GM19025 (cell line): Measurements from ENCODE around the gene ZDHHC13.

Source experiments
- ATAC-seq: cut with Tn5 transposase; IDR thresholded peaks from one replicate; pipeline ENCODE4 v1.9.1; 2021; ENCODE audit warnings: mild to moderate bottlenecking, low read depth, moderate library complexity; ENCODE audit not compliant: unreplicated experiment

ZDHHC13 gene, protein sequence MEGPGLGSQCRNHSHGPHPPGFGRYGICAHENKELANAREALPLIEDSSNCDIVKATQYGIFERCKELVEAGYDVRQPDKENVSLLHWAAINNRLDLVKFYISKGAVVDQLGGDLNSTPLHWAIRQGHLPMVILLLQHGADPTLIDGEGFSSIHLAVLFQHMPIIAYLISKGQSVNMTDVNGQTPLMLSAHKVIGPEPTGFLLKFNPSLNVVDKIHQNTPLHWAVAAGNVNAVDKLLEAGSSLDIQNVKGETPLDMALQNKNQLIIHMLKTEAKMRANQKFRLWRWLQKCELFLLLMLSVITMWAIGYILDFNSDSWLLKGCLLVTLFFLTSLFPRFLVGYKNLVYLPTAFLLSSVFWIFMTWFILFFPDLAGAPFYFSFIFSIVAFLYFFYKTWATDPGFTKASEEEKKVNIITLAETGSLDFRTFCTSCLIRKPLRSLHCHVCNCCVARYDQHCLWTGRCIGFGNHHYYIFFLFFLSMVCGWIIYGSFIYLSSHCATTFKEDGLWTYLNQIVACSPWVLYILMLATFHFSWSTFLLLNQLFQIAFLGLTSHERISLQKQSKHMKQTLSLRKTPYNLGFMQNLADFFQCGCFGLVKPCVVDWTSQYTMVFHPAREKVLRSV

DNA sequence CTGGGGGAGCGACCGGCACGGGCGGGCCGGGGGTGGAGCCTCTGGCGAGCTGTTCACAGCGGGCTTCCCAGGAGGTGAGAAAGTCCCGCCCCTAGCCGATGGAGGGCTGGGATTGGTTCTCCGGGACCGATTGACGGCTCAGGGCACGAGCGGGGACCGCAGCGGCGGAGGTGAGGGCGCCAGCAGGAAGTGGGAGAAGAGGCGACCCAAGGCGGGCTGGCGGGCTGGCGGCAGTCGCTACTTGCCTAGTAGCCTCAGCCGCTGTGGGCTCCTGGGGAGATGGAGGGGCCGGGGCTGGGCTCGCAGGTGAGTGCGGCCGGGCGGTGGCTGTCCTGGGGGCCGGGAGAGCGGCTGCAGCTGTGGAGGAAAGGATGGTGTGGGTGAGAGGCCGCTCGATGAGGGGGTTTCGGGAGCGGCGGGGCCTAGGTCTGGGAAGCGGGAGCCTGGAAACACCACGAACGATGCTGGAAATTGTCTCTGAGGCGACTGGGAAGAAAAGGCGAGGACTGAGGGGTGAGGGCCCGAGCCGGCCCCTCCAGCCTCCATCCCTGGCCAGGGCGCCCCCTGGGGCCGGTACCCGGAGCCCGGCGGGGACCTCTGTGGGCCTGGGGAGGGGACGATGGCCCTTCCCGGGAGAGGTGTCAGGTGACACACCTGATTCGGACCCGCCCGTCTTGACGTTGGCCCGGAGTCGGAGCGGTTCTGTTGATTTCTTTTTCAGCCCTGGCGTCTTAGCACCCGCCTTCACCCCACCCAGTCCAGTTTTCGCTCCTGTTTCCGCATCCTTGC lies at the start of gene ZDHHC13:
ZDHHC13 (plus strand) TSS at position 198 of the 789 bp plus-strand sequence; CDS start at position 280, 82 bp downstream.
- ATAC-seq: peak; percentile 99

DNA sequence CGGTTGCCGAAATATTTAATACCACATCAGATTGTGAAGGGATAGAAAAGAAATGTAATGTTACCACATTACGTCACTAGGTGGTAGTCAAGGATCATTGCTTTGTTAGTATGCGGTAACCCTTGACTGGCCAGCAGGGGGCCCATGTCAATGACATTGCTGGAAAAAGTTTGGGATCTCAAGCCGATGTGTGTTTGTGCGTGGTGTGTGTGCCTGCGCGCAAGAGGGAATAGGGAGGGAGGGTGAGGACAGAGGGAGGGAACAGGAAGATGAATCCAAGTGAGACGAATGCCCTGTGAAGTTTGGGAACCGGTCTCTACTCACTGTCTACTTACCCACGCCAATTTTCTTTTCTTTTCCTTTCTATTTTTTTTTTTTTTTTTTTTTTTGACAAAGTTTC lies 45.7 kb upstream of the ZDHHC13 start:
- ATAC-seq: peak; percentile 72

DNA sequence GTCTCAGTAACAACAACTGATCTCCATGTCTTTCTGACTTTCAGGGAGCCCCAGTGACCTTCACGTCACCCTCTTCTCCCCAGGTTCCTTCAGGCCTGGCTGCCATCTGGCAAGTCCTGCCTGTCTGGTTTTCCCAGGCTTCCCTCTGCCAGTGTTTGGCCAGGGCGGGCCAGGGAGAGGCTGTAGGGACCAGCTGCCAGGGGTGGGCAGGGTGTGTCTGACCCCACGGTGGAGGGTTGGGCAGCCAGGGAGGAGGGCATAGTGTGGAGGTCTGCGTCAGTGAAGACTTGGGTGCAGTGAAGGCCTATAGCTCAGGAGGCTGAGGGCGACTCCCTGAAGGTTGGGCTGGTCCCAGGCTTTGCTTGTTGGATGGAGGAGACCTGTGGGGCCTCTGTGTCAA lies 44.5 kb upstream of the ZDHHC13 start:
- no peak for ATAC-seq

DNA sequence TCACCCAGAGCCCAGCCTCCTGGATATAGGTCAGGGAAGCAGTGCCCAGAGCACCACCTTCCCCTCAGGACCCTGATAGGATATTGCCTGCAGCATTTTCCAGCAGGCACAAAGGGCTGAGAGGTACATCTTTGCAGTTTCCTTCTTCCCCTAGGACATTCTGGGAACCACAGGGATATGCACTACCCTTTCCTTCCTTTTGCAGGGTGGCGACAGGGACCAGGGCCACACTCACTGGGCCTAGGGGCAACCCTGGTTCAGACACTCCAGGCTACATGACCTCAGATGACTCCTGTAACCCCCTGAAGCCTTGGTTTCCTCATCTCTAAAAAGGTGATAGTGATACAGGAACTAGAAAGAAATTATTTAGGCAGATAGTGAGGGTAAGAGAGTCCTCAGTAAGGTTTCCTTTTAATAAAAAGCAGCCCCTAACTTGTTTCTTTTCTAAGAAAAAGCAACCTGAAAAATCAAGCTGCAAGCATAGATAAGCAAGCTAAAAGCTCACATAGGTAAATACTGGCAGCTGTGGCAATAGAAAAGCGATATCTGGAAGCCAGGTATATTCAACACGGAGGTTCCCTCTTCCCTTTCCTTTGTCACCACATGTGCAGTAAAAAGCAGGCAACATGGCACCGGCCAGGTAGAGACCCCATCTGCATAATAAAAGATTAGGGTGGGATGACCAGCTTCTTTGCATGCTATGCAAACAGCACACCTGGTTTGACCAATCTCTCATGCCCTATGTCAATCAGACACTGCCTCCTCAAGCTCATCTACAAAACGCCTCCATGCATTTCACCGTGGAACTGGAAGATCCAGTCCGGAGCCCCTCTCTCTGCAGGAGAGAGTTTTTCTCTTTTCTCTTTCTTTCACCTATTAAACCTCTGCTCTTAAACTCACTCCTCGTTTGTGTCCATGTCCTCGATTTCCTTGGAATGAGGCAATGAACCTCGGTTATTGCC lies 43.2 kb upstream of the ZDHHC13 start:
- no peak for ATAC-seq

DNA sequence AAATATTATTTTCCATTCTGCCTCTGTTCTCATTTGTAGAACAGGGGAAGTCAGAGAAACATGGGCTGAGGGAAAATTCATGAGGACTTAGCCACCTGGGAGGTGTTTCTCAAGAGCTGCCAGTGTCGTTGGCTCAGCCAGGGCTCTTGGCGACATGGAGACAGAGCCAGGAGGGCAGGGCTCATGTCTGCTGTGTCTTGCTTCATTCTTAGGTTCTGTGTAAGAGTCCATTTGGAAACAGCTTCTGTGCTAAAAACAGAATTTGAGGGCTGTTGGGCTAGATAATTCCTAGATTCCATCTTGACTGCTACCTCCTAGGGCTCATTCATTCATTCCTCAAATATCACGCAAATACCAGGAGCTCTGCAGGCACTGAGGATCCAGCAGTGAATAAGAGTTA lies 41.3 kb upstream of the ZDHHC13 start:
- no peak for ATAC-seq

DNA sequence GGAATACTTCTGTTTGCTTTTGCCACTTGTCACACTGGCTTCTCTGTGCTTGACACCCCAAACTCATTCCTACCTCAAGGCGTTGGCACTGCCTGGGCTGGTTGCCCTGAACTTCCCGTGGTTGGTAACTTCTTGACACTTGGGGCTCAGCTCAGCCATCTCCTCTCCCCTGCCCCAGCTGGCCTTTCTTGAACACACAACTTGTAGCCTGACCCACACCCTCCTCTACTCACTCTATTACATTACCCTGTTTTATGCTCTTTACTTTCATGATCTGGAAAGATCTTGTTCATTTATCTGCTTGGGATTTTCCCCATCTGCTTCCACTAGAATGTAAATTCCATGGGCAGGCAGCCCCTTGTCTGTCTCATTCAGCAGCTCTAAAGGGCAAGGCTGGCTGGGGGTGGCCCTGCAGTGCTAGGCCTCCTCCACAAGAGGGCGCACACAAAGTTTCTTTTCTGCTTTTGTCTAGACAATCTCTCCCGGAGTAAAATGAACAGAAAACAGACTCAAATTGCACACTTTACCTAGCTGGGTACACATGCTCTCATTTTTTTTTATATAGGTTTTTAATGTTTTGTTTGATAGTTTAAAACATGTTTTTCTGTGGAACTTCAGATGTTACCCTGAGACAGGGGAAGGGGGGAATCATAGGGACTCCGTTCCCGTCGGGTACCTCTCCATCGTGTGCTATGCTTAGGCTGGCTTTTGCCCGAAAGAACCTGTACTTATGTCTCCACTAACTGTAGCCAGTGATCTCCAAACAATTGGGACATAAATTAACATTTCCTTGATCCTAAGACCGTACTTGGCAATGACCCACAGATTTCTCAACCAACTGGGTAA lies 40.0 kb upstream of the ZDHHC13 start:
- ATAC-seq: no peak

DNA sequence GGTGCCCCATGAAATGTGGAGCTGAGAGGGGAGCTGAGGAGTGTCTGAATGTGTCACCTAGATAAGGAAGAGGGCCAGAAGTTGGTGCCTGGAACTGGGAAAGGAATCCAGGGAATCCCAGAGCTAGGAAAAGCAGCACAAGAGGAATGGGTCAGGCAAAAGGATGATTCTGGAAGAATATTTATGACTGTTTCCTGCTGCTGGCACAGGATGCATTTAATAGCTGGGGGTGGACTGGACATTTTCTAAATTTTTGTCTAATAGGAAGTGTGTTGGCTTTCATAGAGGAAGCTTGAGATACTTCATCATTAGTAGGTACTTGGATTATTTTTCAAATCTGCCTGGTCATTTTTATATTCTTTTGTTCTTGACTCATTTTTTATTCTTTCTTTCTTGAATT lies 39.0 kb upstream of the ZDHHC13 start:
- no peak for ATAC-seq

DNA sequence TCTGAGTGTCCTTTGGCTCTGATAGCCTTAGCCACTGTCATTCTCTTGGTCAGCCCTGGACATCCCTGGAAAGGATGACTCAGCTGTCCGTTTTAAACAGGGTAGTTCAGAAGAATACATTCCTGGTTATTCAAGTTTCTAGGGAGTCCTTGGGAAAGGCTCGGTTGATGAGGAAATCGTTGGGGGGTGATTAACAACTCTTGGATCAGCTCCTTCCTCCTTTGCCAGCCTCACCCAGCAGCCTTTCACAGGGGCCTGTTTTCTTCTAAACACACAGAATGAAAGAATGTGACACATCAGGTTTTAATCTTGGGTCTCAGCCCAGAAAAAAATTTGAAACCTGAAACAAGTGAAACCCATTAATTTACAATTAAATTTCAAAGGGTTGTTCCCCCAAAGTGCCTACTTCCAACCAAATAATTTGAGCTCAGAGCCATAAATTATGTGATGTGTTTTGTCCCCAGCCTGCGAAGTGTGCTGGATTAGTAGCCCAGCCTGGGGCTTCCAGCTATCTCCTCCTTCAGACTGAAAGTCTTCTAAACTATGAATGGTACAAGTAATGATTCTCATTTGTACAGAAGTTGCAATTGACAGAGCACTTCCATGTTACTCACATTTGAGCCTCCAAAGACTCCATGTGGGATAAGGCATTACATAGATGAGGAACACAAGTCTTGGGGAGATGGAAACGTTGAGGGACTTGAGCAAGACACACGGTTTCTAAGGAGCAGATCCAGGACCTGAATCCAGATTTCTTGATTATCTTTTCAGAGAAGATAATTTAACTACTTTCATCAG lies 37.1 kb upstream of the ZDHHC13 start:
- no peak for ATAC-seq

DNA sequence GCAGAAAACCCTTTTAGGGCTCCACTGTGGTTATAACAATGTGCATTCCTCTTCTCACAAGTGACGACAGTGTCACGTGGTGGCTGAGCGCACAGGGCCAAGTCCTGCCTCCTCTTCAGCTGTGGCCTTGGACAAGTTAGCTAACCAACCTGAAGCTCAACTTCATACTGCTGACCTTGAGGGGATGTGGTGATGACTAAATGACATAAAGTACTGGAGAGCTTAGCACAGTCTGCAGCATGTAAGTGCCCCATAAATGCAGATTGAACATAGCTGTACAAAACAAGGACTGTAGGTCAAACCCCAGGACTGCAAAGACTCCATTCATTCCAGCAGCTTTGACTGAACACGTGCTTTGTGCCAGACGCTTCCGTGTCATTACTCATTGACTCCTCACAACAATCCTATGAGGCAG lies 36.4 kb upstream of the ZDHHC13 start:
- no peak for ATAC-seq

DNA sequence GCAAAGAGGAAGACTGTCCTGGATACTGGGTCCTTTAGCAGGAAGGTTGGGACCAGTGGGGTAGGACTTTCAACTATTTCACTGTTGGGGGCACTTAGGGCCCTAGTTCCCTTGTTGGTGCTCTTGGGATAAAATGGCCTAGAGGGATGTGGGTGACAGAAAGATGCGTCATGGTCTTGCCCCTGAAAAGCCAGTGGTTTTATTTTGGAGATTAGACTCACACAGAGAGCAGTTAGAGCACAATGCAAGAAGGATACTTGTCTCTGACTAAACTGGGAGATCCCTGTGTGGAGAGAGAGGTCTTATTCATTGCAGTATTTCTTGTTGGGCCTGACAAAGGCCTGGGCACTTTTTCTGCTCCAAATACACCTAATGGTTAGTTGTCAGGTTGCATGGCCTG lies 33.8 kb upstream of the ZDHHC13 start:
- ATAC-seq: no peak

DNA sequence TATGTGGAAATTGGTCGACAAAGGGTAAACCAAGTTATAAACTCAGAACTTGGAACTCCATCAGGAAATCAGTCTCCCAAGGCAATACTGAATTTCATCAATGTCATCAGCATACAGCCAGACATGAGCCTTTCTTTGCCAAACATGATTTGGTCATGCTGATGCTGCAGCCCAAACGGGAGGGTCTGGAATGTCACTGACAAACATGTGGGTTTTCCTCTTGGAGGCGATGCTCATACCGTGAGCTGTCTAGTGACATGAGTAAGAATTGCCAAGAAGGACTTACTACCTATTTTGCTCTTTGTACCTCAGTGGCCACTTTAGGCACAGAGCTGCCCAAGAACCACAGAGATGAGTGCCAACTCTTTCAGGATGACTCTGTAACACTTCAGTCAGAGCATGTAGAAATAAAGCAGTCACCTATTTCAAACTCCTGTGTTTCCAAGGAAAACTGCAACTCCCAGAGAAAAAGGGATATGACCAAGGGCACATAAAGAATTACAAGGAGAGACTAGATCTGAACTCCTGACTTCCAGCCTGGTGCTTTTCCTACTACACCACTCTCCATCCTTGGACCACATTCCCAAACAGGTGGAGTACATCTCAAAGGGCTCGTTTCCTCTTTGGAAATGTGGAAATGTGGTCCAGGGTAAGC lies 32.2 kb upstream of the ZDHHC13 start:
- ATAC-seq: no peak

DNA sequence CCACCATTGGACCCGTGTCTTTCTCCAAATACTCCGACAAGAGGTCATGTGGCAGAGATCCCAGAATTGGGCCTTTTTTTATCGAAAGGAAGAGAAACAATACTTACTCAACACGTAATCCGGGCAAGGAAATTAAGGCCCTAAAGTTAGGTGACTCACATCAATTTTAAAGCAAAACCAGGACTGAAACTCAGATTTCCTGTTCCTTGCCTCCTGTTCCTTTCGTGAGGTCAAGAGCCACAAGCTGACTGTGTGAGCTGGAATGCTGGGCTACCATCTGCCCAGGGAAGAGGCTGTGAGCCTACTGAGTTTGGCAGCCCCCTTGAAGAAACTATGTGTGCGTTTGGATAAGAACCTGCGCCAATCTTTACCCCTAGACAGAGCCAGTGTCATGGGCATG lies 29.3 kb upstream of the ZDHHC13 start:
- ATAC-seq: no peak

DNA sequence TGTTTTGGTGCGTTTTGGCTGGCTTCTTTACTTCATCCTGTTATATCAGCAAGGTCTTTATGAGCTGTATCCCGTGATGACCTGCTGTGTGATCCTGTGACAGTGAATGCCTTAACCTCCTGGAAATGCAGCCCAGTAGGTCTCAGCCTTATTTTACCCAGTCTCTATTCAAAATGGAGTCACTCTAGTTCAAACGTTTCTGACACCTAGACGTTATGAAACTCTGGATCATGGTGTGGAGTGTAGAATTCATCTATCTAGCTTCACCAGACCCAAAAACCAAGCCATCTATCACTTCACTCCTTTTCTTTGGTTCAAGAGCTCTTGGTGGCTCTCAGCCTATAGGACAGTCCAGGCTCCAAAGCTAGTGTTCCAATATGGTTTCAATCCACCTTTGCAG lies 28.2 kb upstream of the ZDHHC13 start:
- no peak for ATAC-seq

DNA sequence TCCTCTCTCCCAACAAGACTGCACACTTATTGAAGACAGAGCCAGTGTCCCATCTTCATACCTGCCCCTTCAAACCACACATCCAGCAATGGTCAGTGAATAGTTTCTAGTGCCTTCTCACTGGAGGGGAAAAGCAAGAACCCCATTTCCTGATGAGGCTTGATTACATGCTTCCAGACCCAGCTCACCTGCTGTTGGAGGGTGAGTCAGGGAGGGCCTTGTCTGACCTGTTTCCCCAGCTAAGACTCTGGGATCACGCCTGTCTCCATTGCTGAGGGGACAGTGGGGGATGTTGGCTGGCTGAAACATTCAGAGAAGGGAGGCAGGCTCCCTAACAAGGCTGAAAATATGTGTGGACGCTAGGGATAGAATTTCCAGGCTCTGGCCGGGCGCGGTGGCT lies 27.5 kb upstream of the ZDHHC13 start:
- no peak for ATAC-seq

DNA sequence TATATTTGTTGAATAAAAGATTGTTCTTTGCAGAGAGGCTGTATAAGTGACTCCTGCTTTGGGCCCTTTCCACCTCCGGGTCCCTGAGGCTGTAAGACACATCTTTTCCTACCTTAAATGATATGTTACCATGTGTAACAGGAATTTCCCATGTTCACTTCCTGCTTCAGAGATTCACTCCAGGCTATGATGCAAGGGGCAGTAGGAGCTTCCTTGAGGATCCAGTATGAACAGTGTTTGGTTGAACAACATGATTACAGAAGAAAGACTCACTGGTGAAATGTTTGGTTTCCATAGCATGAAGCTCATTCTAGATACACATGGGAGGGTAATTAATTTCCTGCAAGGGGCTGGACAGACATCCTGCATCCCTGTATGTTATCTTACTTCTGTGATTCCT lies 25.6 kb upstream of the ZDHHC13 start:
- ATAC-seq: no peak

DNA sequence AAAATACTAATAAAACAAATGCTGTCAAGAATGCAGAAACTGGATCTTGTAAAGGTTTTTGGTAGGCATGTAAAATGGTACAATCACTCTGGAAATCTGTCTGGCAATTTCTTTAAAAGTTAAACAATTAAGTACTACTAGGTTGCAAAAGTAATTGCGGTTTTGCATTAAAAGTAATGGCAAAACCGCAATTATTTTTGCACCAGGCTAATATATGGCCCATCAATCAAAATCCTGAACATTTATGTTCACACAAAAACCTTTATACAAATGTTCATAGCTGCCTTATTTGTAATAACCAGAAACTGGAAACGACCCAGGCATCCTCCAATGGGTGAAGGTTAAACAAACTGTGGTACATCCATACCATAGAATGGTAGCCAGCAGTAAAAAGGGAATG lies 24.6 kb upstream of the ZDHHC13 start:
- ATAC-seq: no peak

DNA sequence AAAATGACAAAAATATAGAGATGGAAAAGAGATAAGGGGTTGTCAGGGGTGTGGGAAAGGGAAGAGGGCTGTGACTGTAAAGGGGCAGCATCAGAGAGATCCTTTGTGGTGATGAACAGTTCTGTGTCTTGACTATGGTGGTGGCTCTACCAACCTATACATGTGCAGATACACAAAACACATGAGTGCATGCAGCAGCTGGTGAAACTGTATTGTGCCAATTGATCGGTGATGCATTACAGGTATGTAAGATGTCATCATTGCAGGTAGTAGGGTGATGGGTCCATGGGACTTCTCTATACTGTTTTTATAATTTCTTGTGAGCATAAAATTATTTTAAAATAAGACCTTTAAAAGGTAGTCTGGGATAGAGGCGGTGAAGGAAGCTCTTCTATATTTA lies 24.1 kb upstream of the ZDHHC13 start:
- no peak for ATAC-seq

DNA sequence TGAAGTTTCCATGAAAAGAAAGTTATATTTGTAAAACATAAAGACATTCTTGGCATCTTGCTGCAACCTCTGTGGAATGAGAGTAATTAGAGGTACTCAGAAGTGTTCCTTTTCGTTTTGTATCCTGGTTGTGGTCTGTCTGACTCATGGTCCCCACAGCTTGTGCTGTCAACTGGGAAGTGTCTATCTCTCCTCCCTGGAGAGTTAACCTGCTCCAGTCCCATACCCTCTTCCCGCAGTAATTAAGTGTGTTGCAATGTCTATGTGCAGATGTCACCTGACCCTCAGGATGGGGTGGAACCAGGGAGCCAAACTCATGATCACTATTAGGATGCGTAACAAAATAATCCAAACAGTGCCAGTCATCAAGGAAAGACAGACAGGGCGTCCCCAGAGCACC lies 23.0 kb upstream of the ZDHHC13 start:
- no peak for ATAC-seq
